Measurements from ENCODE around the gene PLA2G4B. TPM values are rescaled to one million over a fixed set of nuclear protein-coding genes. Genes with fewer than 3 reads are reported as not detected.

The PLA2G4B gene
- total and polyA plus RNA-seq, 9 of the 15 experiments (the other 6 are each of a cell fraction or from before 2014, with no cell fraction given): 0.07 to 6.1 (median 2.8) TPM

DNA sequence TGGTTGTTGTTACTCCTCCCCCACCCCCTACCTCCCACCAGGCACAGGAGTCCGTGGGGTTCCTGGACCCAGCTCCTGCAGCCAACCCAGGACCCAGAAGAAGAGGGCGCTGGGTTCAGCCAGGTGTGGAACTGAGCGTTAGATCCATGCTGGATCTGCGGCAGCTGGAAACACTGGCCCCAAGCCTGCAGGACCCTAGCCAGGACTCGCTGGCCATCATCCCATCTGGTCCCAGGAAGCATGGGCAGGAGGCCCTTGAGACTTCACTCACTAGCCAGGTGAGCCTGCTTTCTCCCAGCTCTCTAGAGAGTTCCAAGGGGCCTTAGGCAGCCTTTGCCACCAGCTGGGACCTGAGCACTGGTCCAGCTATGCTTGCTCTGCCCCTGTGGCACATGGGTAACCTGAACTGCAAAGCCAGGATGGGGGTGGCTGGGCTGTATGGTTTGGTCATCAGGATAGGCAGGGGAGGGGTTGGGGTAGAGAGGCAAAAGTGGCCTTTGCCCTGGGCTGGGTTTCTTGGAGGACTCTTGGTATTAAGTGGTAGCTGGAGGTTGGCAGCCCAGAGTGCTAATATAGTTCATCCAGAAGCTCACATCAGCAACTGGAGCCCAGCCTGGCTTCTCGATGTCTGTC lies 17.7 kb upstream of the PLA2G4B start (continued):
- TF ChIP-seq, protein P1, sequence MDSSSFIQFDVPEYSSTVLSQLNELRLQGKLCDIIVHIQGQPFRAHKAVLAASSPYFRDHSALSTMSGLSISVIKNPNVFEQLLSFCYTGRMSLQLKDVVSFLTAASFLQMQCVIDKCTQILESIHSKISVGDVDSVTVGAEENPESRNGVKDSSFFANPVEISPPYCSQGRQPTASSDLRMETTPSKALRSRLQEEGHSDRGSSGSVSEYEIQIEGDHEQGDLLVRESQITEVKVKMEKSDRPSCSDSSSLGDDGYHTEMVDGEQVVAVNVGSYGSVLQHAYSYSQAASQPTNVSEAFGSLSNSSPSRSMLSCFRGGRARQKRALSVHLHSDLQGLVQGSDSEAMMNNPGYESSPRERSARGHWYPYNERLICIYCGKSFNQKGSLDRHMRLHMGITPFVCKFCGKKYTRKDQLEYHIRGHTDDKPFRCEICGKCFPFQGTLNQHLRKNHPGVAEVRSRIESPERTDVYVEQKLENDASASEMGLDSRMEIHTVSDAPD (CRISPR knock-in tag; IDR thresholded peaks at IDR 0.05): no peak
- no peak for TF ChIP-seq SMARCA5 (IDR thresholded peaks at IDR 0.05)
- TF ChIP-seq BRF2 (IDR thresholded peaks at IDR 0.05; ENCODE audit: borderline replicate concordance, insufficient read depth, insufficient read length): no peak
- TF ChIP-seq ZC3H4 (CRISPR knock-in tag; IDR thresholded peaks at IDR 0.05; ENCODE audit: borderline replicate concordance): no peak
- TF ChIP-seq, protein P2, sequence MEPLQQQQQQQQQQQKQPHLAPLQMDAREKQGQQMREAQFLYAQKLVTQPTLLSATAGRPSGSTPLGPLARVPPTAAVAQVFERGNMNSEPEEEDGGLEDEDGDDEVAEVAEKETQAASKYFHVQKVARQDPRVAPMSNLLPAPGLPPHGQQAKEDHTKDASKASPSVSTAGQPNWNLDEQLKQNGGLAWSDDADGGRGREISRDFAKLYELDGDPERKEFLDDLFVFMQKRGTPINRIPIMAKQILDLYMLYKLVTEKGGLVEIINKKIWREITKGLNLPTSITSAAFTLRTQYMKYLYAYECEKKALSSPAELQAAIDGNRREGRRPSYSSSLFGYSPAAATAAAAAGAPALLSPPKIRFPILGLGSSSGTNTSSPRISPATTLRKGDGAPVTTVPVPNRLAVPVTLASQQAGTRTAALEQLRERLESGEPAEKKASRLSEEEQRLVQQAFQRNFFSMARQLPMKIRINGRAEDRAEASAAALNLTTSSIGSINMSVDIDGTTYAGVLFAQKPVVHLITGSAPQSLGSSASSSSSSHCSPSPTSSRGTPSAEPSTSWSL (CRISPR knock-in tag; IDR thresholded peaks at IDR 0.05; ENCODE audit: borderline replicate concordance): no peak

All from K562 (cell line).